ENCODE data around the gene IGHMBP2.

DNA sequence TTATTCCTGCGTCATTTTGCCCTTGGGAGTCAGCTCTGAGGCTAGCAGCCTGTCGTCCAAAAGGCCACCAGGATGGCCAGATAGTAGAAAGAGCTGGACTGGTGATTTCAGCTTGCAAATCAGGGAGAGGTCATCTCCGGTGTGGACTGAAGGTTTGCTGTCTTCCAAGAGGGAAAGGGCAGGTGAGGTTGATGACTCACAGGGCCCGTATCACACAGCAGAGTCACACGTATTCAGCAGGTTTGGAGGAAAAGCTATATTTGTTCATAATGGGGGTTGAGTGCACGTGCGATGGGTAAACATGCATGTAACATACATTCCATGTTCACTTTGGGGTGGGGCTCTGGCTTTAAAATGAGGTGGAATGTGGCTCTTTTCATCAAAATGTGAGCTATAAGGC is 25.7 kb upstream of the IGHMBP2 start:
- TF ChIP-seq, protein P1, sequence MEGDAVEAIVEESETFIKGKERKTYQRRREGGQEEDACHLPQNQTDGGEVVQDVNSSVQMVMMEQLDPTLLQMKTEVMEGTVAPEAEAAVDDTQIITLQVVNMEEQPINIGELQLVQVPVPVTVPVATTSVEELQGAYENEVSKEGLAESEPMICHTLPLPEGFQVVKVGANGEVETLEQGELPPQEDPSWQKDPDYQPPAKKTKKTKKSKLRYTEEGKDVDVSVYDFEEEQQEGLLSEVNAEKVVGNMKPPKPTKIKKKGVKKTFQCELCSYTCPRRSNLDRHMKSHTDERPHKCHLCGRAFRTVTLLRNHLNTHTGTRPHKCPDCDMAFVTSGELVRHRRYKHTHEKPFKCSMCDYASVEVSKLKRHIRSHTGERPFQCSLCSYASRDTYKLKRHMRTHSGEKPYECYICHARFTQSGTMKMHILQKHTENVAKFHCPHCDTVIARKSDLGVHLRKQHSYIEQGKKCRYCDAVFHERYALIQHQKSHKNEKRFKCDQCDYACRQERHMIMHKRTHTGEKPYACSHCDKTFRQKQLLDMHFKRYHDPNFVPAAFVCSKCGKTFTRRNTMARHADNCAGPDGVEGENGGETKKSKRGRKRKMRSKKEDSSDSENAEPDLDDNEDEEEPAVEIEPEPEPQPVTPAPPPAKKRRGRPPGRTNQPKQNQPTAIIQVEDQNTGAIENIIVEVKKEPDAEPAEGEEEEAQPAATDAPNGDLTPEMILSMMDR (IDR thresholded peaks at IDR 0.05): no peak
- no peak for TF ChIP-seq POLR2AphosphoS5 (IDR thresholded peaks at IDR 0.05; ENCODE audit: low read depth, low read length)
- no peak for TF ChIP-seq TCF7L2 (IDR thresholded peaks at IDR 0.05; ENCODE audit: low read depth, low read length)
- TF ChIP-seq, protein P2, sequence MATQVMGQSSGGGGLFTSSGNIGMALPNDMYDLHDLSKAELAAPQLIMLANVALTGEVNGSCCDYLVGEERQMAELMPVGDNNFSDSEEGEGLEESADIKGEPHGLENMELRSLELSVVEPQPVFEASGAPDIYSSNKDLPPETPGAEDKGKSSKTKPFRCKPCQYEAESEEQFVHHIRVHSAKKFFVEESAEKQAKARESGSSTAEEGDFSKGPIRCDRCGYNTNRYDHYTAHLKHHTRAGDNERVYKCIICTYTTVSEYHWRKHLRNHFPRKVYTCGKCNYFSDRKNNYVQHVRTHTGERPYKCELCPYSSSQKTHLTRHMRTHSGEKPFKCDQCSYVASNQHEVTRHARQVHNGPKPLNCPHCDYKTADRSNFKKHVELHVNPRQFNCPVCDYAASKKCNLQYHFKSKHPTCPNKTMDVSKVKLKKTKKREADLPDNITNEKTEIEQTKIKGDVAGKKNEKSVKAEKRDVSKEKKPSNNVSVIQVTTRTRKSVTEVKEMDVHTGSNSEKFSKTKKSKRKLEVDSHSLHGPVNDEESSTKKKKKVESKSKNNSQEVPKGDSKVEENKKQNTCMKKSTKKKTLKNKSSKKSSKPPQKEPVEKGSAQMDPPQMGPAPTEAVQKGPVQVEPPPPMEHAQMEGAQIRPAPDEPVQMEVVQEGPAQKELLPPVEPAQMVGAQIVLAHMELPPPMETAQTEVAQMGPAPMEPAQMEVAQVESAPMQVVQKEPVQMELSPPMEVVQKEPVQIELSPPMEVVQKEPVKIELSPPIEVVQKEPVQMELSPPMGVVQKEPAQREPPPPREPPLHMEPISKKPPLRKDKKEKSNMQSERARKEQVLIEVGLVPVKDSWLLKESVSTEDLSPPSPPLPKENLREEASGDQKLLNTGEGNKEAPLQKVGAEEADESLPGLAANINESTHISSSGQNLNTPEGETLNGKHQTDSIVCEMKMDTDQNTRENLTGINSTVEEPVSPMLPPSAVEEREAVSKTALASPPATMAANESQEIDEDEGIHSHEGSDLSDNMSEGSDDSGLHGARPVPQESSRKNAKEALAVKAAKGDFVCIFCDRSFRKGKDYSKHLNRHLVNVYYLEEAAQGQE (IDR thresholded peaks at IDR 0.05; ENCODE audit: insufficient read depth in 1 of 2, low read depth in 2 of 2, low read length in 1 of 2): no peak

All from Panc1 (cell line).